ENCODE data around the gene DUOXA1.

Gene DUOXA1

DNA sequence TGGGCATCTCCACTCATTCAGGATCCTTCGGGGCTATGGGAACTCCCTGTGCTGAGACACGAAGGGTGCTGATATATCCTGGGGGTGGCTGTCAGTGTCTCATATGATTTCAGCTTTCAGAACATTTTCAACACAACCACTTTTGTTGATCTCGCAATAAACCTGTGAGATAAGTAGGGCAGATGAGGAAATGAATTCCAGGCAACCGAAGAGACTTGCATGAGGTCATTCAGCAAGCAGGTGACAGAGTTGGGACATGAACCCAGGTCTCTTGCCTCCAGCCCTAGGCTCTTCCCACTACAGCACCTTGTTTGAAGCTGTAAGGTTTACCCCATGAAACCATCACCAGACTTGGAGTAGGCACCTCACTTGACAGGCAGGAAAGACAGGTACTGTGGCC is 16.7 kb upstream of the DUOXA1 start:
- TF ChIP-seq, protein P1, sequence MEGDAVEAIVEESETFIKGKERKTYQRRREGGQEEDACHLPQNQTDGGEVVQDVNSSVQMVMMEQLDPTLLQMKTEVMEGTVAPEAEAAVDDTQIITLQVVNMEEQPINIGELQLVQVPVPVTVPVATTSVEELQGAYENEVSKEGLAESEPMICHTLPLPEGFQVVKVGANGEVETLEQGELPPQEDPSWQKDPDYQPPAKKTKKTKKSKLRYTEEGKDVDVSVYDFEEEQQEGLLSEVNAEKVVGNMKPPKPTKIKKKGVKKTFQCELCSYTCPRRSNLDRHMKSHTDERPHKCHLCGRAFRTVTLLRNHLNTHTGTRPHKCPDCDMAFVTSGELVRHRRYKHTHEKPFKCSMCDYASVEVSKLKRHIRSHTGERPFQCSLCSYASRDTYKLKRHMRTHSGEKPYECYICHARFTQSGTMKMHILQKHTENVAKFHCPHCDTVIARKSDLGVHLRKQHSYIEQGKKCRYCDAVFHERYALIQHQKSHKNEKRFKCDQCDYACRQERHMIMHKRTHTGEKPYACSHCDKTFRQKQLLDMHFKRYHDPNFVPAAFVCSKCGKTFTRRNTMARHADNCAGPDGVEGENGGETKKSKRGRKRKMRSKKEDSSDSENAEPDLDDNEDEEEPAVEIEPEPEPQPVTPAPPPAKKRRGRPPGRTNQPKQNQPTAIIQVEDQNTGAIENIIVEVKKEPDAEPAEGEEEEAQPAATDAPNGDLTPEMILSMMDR (IDR thresholded peaks at IDR 0.05; ENCODE audit: control insufficient read depth, extremely low read depth, insufficient read depth): no peak
- no peak overlapping the region for H3K4me3 ChIP-seq (ENCODE audit: low read depth, low read length)
- no peak for DNase-seq (ENCODE audit: low read depth)

- no peak for DNase-seq (ENCODE audit: low read depth)
- H3K4me3 ChIP-seq (ENCODE audit: low read depth, low read length): no peak overlapping the region
- TF ChIP-seq, protein P1 (IDR thresholded peaks at IDR 0.05; ENCODE audit: control insufficient read depth, extremely low read depth, insufficient read depth): no peak
Observed at GRCh38 chr15:45144775-45145174, 15.1 kb upstream of the DUOXA1 start.

- H3K4me3 ChIP-seq (ENCODE audit: low read depth, low read length): no peak overlapping the region
- TF ChIP-seq, protein P1 (IDR thresholded peaks at IDR 0.05; ENCODE audit: control insufficient read depth, extremely low read depth, insufficient read depth): no peak
- DNase-seq (ENCODE audit: low read depth): no peak
Observed at GRCh38 chr15:45143946-45144345, 14.3 kb upstream of the DUOXA1 start.

GRCh38 chr15:45143056-45143455 is 13.4 kb upstream of the DUOXA1 start:
- no peak overlapping the region for H3K4me3 ChIP-seq (ENCODE audit: low read depth, low read length)
- TF ChIP-seq, protein P1 (IDR thresholded peaks at IDR 0.05; ENCODE audit: control insufficient read depth, extremely low read depth, insufficient read depth): no peak
- DNase-seq (ENCODE audit: low read depth): no peak

DNA sequence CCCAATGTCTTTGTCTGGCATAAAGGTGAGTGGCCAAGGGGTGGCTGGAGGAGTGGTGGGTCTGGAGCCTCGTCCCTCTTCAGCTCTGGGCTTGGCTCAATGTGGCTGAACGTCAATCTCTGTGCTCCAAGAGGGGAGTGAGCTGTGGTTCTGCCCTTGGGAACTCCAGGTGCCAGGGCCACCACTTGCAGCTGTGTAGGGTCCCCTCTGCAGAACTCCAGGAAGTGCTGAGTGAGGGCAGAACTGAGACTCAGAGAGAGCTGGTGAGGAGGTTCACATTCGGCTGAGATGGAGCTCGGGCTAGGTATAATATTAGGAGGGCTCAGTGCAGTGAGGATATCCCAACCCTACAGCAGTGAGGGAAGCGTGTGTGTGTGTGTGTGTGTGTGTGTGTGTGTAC is 11.7 kb upstream of the DUOXA1 start:
- no peak overlapping the region for H3K4me3 ChIP-seq (ENCODE audit: low read depth, low read length)
- DNase-seq (ENCODE audit: low read depth): no peak
- TF ChIP-seq, protein P1 (IDR thresholded peaks at IDR 0.05; ENCODE audit: control insufficient read depth, extremely low read depth, insufficient read depth): no peak

GRCh38 chr15:45140557-45141250 is 11.0 kb upstream of the DUOXA1 start:
- TF ChIP-seq, protein P1 (IDR thresholded peaks at IDR 0.05; ENCODE audit: control insufficient read depth, extremely low read depth, insufficient read depth): no peak
- no peak overlapping the region for H3K4me3 ChIP-seq (ENCODE audit: low read depth, low read length)
- no peak for DNase-seq (ENCODE audit: low read depth)

DNA sequence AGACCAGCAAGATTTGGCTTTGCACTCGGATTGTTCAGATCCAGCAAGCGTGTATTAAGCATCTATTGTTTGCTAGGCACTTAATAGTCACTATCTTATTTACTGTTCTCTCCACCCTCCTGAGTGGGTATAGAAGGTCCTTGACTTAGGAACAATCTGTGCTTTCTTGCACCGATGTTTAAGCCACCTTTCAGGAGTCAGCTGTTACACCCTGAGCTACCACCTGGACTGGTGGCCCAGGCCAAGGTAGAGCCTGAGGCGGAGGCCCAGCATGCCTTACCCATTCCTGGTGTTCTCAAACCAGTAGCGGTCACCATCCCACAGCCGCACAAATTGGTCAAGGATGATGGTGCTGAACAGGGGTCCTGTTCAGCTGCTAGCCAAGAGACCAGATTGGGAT is 10.1 kb upstream of the DUOXA1 start:
- DNase-seq (ENCODE audit: low read depth): peak; percentile 70
- no peak overlapping the region for H3K4me3 ChIP-seq (ENCODE audit: low read depth, low read length)
- TF ChIP-seq, protein P1 (IDR thresholded peaks at IDR 0.05; ENCODE audit: control insufficient read depth, extremely low read depth, insufficient read depth): no peak

Measured in LNCaP clone FGC (cell line).